HG03442 (cell line): ENCODE results near the gene VAC14.
"Not testable (repeated sequence)": the region's sequence is repeated elsewhere in the genome, so short reads cannot be mapped to it uniquely, and the experiment has no call there.

ENCODE experiments used
- ATAC-seq: cut with Tn5 transposase; IDR thresholded peaks from one replicate; pipeline ENCODE4 v1.9.1; 2021; ENCODE audit warnings: mild to moderate bottlenecking, moderate library complexity; ENCODE audit not compliant: unreplicated experiment

VAC14 gene

GRCh38 chr16:70651524-70651923, 149.4 kb downstream of the VAC14 start:
- ATAC-seq: no peak

GRCh38 chr16:70650216-70650615, 150.7 kb downstream of the VAC14 start:
- ATAC-seq: no peak

GRCh38 chr16:70649300-70649699, 151.7 kb downstream of the VAC14 start:
- no peak for ATAC-seq

GRCh38 chr16:70648606-70649005, 152.4 kb downstream of the VAC14 start:
- no peak for ATAC-seq

- ATAC-seq: no peak
Measured at GRCh38 chr16:70647441-70648359, 153.3 kb downstream of the VAC14 start.

- ATAC-seq: no peak
Measured at GRCh38 chr16:70646260-70647241, 154.4 kb downstream of the VAC14 start, which contains the start of gene IL34. TSS of gene IL34 (plus strand) at chr16:70646559. CDS start at chr16:70646948, 389 bp downstream.

- no peak for ATAC-seq
Measured at GRCh38 chr16:70644763-70645597, 156.0 kb downstream of the VAC14 start.

- ATAC-seq: not testable (repeated sequence)
Measured at GRCh38 chr16:70643264-70643663, 157.7 kb downstream of the VAC14 start.

- no peak for ATAC-seq
Measured at GRCh38 chr16:70642633-70643032, 158.3 kb downstream of the VAC14 start.

GRCh38 chr16:70638814-70639792, 161.9 kb downstream of the VAC14 start:
- no peak for ATAC-seq
